HG03378 (cell line): Measurements from ENCODE around the gene ADD2.

Experiments used
- ATAC-seq: cut with Tn5 transposase; IDR thresholded peaks from one replicate; pipeline ENCODE4 v1.9.1; 2021; ENCODE audit warnings: mild to moderate bottlenecking, moderate library complexity; ENCODE audit not compliant: unreplicated experiment

ADD2 gene

GRCh38 chr2:70726947-70727725, 40.9 kb downstream of the ADD2 start:
- no peak for ATAC-seq

GRCh38 chr2:70725505-70725904, 42.5 kb downstream of the ADD2 start:
- no peak for ATAC-seq

GRCh38 chr2:70724366-70724765, 43.6 kb downstream of the ADD2 start:
- no peak for ATAC-seq

GRCh38 chr2:70723286-70723885, 44.6 kb downstream of the ADD2 start:
- no peak for ATAC-seq

- no peak for ATAC-seq
These were observed 47.9 kb downstream of the ADD2 start for GRCh38 chr2:70720124-70720523.

GRCh38 chr2:70719231-70719630, 48.8 kb downstream of the ADD2 start:
- no peak for ATAC-seq

GRCh38 chr2:70718736-70719135, 49.3 kb downstream of the ADD2 start:
- no peak for ATAC-seq

- ATAC-seq = no peak
These were observed 49.8 kb downstream of the ADD2 start for GRCh38 chr2:70718241-70718640.

GRCh38 chr2:70717431-70718038, 50.5 kb downstream of the ADD2 start:
- ATAC-seq = no peak

- no peak for ATAC-seq
These were observed 51.0 kb downstream of the ADD2 start for GRCh38 chr2:70716951-70717350.

GRCh38 chr2:70716131-70716743, 51.8 kb downstream of the ADD2 start:
- ATAC-seq = no peak

- ATAC-seq = no peak
These were observed 52.7 kb downstream of the ADD2 start for GRCh38 chr2:70715071-70715985.

GRCh38 chr2:70714141-70714905, 53.7 kb downstream of the ADD2 start:
- no peak for ATAC-seq

- ATAC-seq = no peak
These were observed 55.1 kb downstream of the ADD2 start for GRCh38 chr2:70712916-70713315.

- ATAC-seq = no peak
These were observed 56.8 kb downstream of the ADD2 start for GRCh38 chr2:70711191-70711590.

- ATAC-seq = no peak
These were observed 57.8 kb downstream of the ADD2 start for GRCh38 chr2:70710038-70710690.

- ATAC-seq = no peak
These were observed 58.5 kb downstream of the ADD2 start for GRCh38 chr2:70709275-70710037.

- ATAC-seq = no peak
These were observed 59.4 kb downstream of the ADD2 start for GRCh38 chr2:70708376-70709199.
